Spleen (tissue), 11 donors: ENCODE data around the gene MAP4K1. TPM values are rescaled to one million over a fixed set of nuclear protein-coding genes. Genes with fewer than 3 reads are reported as not detected.
"Not testable (repeated sequence)": the region's sequence is repeated elsewhere in the genome, so short reads cannot be mapped to it uniquely, and the experiment has no call there.

Experiments
- DNase-seq: peaks from one replicate; pipeline ENCODE4 v3.0.0-alpha.2; 2020
- H3K27ac ChIP-seq, 8 donors: fragments of 200-600 bp; sonication (generic) in 7 of 8; 1 replicate in 4 of 8; 2 replicates in 4 of 8; pipeline versions ENCODE4 v1.5.0 to v1.8.0; 2016 to 2021; ENCODE audit warnings: inconsistent platforms in 4 of 8, mild to moderate bottlenecking in 4 of 8, moderate library complexity in 1 of 8
- H3K27me3 ChIP-seq, 7 donors: fragments of 200-600 bp; sonication (generic) in 6 of 7; replicated peaks in 1 of 7; 1 replicate in 4 of 7; 2 replicates in 3 of 7; pipeline versions ENCODE4 v1.5.0 to v1.8.0; 2016 to 2021; ENCODE audit warnings: inconsistent platforms in 3 of 7, mild to moderate bottlenecking in 1 of 7
- H3K36me3 ChIP-seq, 6 donors: fragments of 200-600 bp; sonication (generic) in 5 of 6; 1 replicate in 4 of 6; 2 replicates in 2 of 6; pipeline versions ENCODE4 v1.5.0 to v1.8.0; 2016 to 2021; ENCODE audit warnings: inconsistent platforms in 2 of 6
- H3K4me1 ChIP-seq, 6 donors: fragments of 200-600 bp; sonication (generic) in 5 of 6; 1 replicate in 3 of 6; 2 replicates in 3 of 6; pipeline versions ENCODE4 v1.5.0 to v1.8.0; 2016 to 2021; ENCODE audit warnings: inconsistent platforms in 3 of 6
- H3K4me3 ChIP-seq, 8 donors: fragments of 200-600 bp; sonication (generic) in 7 of 8; 1 replicate in 4 of 8; 2 replicates in 4 of 8; pipeline versions ENCODE4 v1.5.0 to v1.8.0; 2016 to 2021; ENCODE audit warnings: inconsistent platforms in 4 of 8, mild to moderate bottlenecking in 4 of 8, moderate library complexity in 2 of 8
- H3K9me3 ChIP-seq, 8 donors: fragments of 200-600 bp; sonication (generic) in 7 of 8; 1 replicate in 4 of 8; 2 replicates in 4 of 8; pipeline versions ENCODE4 v1.5.0 to v1.8.0; 2016 to 2021; ENCODE audit warnings: inconsistent platforms in 4 of 8
- CTCF ChIP-seq, 11 experiments: fragments of 200-600 bp in 7 of 11; fragments of 450-650 bp in 4 of 11; sonication (generic) in 4 of 11; IDR thresholded peaks in 8 of 11; conservative IDR thresholded peaks in 3 of 11; 1 replicate in 7 of 11; 2 replicates in 4 of 11; pipeline versions ENCODE4 v1.4.0 to v1.8.0; 2016 to 2021; ENCODE audit warnings: antibody characterized with exemption in 11 of 11, inconsistent platforms in 4 of 11, mild to moderate bottlenecking in 1 of 11
- POLR2A ChIP-seq, 3 donors: fragments of 450-650 bp; IDR thresholded peaks; one replicate each; pipeline ENCODE4 v1.5.1; 2017; ENCODE audit warnings: antibody characterized with exemption in 3 of 3, mild to moderate bottlenecking in 1 of 3
- POLR2AphosphoS5 ChIP-seq, 3 donors: sonication (generic); formaldehyde crosslinking; IDR thresholded peaks; one replicate each; pipeline ENCODE4 v1.5.1; 2017; ENCODE audit warnings: antibody characterized with exemption in 3 of 3
- WGBS, 5 donors: extraction: QIAGEN DNeasy Blood & Tissue Kit in 3 of 5; methylation state at CpG; one replicate each; pipeline versions ENCODE4 v1.1.5 to v1.1.7; 2013 to 2018; 5-methylcytosine and 5-hydroxymethylcytosine counted together
- intact Hi-C: fragments of 100-400 bp; cut with DNase I; formaldehyde crosslinking; loops from one replicate; pipeline ENCODE4 v1.15.0; 2023; ENCODE audit warnings: low total_unique reads
- polyA plus RNA-seq, 3 donors: library from polyadenylated mRNA; stranded (reverse); fragments of 200-250 nt; gene quantifications; one replicate each; pipeline ENCODE4 v1.2.1, GENCODE V29; 2013
- total RNA-seq, 7 donors: library from RNA; depleted of rRNA in 3 of 7; stranded (reverse); fragments of >200 nt in 3 of 7; fragmentation: NEBNext Ultra II Directional in 4 of 7; extraction: Animal tissue kit (Norgen Biotek cat#: 25700) in 4 of 7; gene quantifications; one replicate each; pipeline versions ENCODE4 v1.1.0 to v1.2.1, GENCODE V29; 2016 to 2021
- donor health status: healthy with polysubstance abuse.
- donor health status: DM: no; HTN: no; CAD: no; lungs with moderate emphysema.
- donor health status: DM: no; HTN: no; CAD: no.
- donor health status: Bipolar disorder and iron deficiency.
- donor health status: healthy.
- donor health status: DM: no; HTN: no; CAD: no.
- donor health status: DM: yes; HTN: yes; CAD: no.

Gene MAP4K1
- total and polyA plus RNA-seq, 10 donors: 58.2 to 163 (median 123) TPM

- Histone ChIP-seq H3K27ac (peak overlapping the region in 4 of 8 donors; percentile 28 to 66 (median 51)), H3K4me1 (peaks cover 0 to 57% (median 26%) of the 10 kb centered on the region in 6 donors), H3K4me3 (peak overlapping the region in 1 of 8 donors; percentile 41), H3K9me3 (no peaks in the 10 kb centered on the region), H3K36me3 (no peaks in the 10 kb centered on the region), H3K27me3 (peaks cover 0 to 2% (median 0%) of the 10 kb centered on the region in 7 donors)
- 56 to 69% (median 65%) methylated on average over 7 of the region's 7 CpGs for WGBS, 5 donors
- DNase-seq: no peak
- intact Hi-C loops: no loop called here
- TF ChIP-seq POLR2A (IDR thresholded peaks at IDR 0.05): no peak
- no peak for TF ChIP-seq POLR2AphosphoS5 (IDR thresholded peaks at IDR 0.05)
- TF ChIP-seq CTCF (IDR thresholded peaks at IDR 0.05 in 8 of 11, conservative IDR thresholded peaks at IDR 0.05 in 3 of 11): no peak
Observed at GRCh38 chr19:38556521-38557174, 61.1 kb downstream of the MAP4K1 start.

- Histone ChIP-seq H3K27ac (no peak overlapping the region), H3K36me3 (no peaks in the 10 kb centered on the region), H3K4me1 (peaks cover 0 to 42% (median 23%) of the 10 kb centered on the region in 6 donors), H3K27me3 (peaks cover 0 to 1% (median 0%) of the 10 kb centered on the region in 7 donors), H3K9me3 (no peaks in the 10 kb centered on the region), H3K4me3 (no peak overlapping the region)
- WGBS, 5 donors: 63 to 74% (median 72%) methylated on average over 8 of the region's 8 CpGs
- TF ChIP-seq POLR2A (IDR thresholded peaks at IDR 0.05) (no peak), CTCF (IDR thresholded peaks at IDR 0.05 in 8 of 11, conservative IDR thresholded peaks at IDR 0.05 in 3 of 11) (no peak), POLR2AphosphoS5 (IDR thresholded peaks at IDR 0.05) (no peak)
- DNase-seq: no peak
- intact Hi-C loops: no loop called here
Observed at GRCh38 chr19:38555200-38555599, 62.6 kb downstream of the MAP4K1 start.

GRCh38 chr19:38554676-38555141 lies 63.0 kb downstream of the MAP4K1 start:
- no peak for DNase-seq
- 42 to 58% (median 46%) methylated on average over 3 of the region's 3 CpGs for WGBS, 5 donors
- Histone ChIP-seq H3K36me3 (no peaks in the 10 kb centered on the region), H3K9me3 (no peaks in the 10 kb centered on the region), H3K4me1 (peaks cover 0 to 37% (median 19%) of the 10 kb centered on the region in 6 donors), H3K27me3 (no peaks in the 10 kb centered on the region), H3K27ac (no peak overlapping the region), H3K4me3 (no peak overlapping the region)
- TF ChIP-seq CTCF (IDR thresholded peaks at IDR 0.05 in 8 of 11, conservative IDR thresholded peaks at IDR 0.05 in 3 of 11) (no peak), POLR2A (IDR thresholded peaks at IDR 0.05) (no peak), POLR2AphosphoS5 (IDR thresholded peaks at IDR 0.05) (no peak)
- intact Hi-C loops: no loop called here

- not testable (repeated sequence) for DNase-seq
- WGBS, 5 donors: 88 to 94% (median 92%) methylated on average over 1 of the region's 1 CpG
Observed at GRCh38 chr19:38553239-38553638, 64.5 kb downstream of the MAP4K1 start.

More at GRCh38 chr19:38553239-38553638, 64.5 kb downstream of the MAP4K1 start:
- H3K4me3 ChIP-seq, H3K27me3 ChIP-seq, H3K36me3 ChIP-seq, intact Hi-C loops, H3K9me3 ChIP-seq, H3K27ac ChIP-seq: not testable (repeated sequence)
- peaks cover 0 to 24% (median 12%) of the 10 kb centered on the region in 6 donors for H3K4me1 ChIP-seq
